ENCODE data around the gene ACYP2.
"Not testable (repeated sequence)": the region's sequence is repeated elsewhere in the genome, so short reads cannot be mapped to it uniquely, and the experiment has no call there.

The ACYP2 gene

DNA sequence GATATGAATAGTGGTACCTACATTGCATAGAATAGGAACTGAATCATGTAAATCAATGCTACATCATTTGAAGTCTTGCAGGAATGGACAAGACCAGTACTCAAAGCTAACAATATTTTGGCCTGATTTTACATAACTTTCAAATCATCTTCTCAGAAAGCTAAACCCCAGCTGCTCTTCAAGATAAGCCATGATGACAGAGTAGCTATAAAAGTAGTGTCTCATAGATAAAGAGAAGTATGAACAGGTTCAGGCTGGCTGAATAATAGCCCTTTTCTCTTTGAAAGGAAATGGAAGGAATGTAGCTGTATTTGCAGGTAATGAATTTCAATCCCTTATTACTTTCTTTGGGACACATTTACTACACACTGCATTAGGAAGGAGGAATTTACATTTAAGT lies 112.4 kb downstream of the ACYP2 start:
- DNase-seq: no peak

GRCh38 chr2:54228945-54229344 lies 113.5 kb downstream of the ACYP2 start:
- DNase-seq: no peak

GRCh38 chr2:54233832-54234649 lies 118.6 kb downstream of the ACYP2 start:
- no peak for DNase-seq

GRCh38 chr2:54237428-54237827 lies 122.0 kb downstream of the ACYP2 start:
- no peak for DNase-seq

- no peak for DNase-seq
These were observed 124.0 kb downstream of the ACYP2 start for GRCh38 chr2:54239427-54239826.

- no peak for DNase-seq
These were observed 125.4 kb downstream of the ACYP2 start for GRCh38 chr2:54240515-54241469.

- DNase-seq: no peak
These were observed 131.7 kb downstream of the ACYP2 start for GRCh38 chr2:54247115-54247514.

- no peak for DNase-seq
These were observed 134.2 kb downstream of the ACYP2 start for GRCh38 chr2:54249629-54250028.

DNA sequence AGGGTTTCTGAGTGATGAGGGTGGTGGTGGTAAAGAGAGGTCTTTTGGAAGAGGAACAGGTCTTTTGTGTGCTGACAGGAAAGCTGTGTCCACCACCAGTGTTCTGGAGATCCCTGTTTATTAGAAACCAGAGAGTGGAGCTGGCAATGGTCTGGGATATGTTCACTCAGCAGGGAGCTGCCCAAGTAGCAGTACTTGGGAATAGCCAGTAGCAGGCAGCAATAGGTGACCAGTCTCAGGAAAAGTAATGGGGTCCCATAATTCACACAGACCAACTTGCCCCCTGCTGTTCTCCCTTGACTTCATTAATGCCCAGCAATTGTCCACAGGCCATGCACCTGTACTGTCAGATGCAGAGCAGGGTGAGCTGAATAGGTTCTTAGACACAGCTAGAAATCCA lies 138.8 kb downstream of the ACYP2 start:
- DNase-seq: no peak

DNA sequence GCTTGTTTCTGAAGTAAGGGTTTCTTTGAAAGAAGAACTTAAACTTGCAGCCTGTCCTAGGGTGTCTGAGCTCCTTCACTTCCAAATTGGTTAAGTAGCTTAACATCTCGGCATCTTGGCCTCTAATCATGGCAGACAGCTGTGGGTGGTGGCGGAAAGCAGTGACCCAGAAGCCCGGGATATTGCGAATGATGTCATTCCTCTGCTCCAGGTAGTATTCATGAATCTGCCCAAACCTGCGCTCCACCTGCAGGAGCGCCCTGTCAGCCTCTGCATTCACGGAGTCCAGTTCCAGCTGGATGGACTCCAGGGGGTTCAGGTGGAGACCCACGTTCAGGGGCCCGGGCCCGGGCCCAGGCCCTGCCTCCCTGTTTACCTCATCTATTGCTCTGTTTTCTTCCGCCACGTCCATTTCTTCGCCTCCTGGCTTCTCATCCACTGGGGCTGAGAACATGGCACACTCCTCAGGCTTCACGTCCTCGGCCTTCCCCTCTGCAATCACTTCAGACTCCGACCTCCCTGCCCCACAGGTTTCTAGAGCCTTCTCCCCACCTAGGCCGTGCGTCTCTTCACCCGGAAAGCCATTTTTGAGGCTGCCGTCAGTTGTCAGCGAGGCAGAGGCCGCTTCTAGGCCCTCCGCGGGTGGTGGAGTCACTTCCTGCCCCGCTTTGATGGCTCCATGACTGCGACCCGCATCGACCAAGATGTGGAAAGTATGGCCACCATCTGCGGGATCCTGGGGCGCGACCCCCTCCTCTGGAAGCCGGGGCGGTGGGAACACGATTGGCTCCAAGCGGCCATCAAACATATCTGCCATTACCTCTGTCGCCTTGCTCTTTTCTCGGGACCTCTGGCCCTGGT lies 140.0 kb downstream of the ACYP2 start:
- no peak for DNase-seq

DNA sequence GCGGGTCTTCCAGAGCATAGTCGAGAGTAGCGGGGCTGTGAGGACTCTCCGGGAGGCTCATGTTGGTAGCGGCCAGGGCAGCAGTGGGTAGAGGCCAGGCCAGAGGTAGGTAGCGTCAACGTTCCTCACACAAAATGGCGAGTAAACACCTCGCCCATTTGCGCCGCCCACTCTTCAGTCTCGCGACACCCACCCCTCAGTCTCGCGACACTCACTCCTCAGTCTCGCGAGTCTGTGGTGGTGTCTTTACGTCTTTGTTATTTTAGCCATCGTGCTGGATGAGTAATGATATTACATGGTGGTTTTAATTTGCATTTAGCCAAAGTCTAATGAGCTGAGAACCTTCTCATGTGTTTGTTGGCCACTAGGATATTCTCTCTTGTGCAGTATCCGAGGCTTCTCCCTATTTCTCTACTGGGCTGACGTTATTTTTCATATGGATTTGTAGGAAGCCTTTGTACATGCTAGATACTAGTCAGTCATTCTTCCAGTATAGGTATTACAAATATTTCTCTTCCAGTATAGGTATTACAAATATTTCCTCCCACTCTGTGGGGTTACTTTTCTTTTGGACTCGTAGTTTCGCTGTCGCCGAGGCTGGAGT lies 140.8 kb downstream of the ACYP2 start, which contains the start of gene TSPYL6:
Gene TSPYL6, minus strand, starts transcription at position 139 of the 604 bp plus-strand sequence. Its CDS starts 78 bp downstream, at position 61.
- DNase-seq: no peak

- DNase-seq: no peak
These were observed 142.8 kb downstream of the ACYP2 start for GRCh38 chr2:54258166-54258565.

GRCh38 chr2:54259413-54260240 lies 144.2 kb downstream of the ACYP2 start:
- no peak for DNase-seq

- no peak for DNase-seq
These were observed 144.8 kb downstream of the ACYP2 start for GRCh38 chr2:54260241-54260595.

GRCh38 chr2:54261537-54261936 lies 146.1 kb downstream of the ACYP2 start:
- DNase-seq: no peak

DNA sequence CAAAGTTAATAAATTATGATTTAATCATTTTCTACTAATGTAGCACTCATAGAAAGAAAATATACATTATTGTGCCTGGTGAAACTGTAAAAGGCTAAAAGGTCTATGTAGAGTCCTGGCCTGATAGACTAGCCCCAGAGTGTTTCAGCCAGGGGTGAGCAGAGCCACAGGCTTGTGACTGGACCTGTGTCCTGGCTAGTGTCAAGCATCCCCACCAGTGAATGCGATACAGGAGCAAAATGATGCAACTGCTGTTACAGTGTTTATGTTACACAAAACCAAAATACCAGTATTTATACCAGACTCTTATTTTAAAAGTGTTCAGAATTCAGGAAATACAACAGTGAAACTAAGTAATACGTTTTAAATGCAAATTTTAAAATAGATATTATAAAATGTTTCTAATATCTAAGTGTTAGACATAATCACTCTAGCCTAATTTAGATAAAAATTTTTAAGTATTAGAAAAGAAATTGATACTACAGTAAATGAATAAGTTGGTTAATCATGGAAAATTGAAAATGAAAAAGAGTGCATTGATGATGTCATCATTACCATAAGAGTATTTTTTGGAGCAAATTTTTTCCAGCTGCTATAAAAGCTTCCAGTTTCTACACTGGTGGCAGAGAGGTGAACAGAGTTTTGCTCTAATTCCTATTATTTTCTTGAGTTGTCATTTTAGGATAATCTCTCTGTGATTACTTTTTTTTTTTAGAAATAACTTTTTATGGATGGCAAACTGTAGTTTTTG lies 146.8 kb downstream of the ACYP2 start:
- DNase-seq: no peak

- DNase-seq: not testable (repeated sequence)
These were observed 149.7 kb downstream of the ACYP2 start for GRCh38 chr2:54265081-54265480.

DNA sequence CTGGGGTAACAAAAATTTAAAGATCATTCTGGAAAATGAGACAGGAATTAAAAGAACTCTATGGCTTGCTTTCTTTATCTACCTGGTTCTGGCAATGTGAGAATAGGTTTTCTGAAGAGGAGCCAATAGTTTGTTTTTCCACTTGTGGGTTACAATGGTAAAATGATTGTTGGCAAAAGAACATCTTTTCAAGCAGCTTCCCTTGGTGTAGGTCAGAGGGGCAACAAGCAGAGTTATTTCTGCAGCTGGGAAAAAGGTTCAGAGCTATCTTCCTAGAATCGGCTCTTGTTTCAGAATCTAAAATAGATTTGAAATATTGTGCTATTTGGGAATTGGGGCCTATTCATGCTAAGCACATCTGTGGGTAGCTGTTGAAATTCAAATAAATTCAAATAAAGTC lies 152.2 kb downstream of the ACYP2 start:
- no peak for DNase-seq

GRCh38 chr2:54271189-54271588 lies 155.8 kb downstream of the ACYP2 start:
- no peak for DNase-seq

DNA sequence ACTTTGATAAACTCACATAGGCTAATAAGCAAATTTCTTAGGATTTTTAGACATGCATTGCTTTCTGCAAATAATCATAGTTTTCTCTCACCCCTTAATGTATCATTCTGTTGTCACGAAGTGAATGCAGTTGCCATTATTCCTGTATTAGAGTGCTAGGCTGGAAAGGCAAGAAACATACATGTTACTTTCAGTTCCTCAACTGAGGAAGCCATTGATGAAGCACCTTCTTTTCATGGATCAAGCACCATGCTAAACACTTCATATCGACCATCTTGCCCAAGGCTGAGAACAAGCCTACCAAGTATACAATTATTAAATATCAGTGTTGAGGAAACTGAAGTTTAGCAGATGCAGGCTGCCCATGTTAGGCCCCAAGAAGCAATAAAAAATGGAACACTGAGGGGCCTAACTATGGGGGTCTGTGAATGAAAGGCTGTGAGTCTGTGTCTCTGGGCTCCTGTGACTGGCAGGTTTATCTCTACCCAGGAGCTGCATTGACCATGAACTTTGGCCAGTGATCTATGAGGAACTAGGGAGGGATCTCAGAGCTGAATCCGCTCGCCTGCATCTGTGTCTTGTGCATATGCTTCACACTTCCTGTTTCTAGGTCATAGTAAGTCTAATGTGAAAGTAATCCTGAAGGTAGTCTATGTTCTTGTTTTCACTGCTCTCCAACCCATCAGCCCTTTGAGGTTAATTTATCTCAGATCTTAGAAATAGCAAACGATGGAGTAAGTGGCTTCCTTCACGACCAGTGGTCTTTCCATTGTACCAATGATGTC lies 156.6 kb downstream of the ACYP2 start:
- DNase-seq: no peak
